Measurements from ENCODE around the gene OSBPL7. TPM values are rescaled to one million over a fixed set of nuclear protein-coding genes. Genes with fewer than 3 reads are reported as not detected.

Gene OSBPL7
- total and polyA plus RNA-seq, 2 donors (not counting 3 experiments of a cell fraction or from before 2014, with no cell fraction given), result 16.2 to 29.1 TPM

DNA sequence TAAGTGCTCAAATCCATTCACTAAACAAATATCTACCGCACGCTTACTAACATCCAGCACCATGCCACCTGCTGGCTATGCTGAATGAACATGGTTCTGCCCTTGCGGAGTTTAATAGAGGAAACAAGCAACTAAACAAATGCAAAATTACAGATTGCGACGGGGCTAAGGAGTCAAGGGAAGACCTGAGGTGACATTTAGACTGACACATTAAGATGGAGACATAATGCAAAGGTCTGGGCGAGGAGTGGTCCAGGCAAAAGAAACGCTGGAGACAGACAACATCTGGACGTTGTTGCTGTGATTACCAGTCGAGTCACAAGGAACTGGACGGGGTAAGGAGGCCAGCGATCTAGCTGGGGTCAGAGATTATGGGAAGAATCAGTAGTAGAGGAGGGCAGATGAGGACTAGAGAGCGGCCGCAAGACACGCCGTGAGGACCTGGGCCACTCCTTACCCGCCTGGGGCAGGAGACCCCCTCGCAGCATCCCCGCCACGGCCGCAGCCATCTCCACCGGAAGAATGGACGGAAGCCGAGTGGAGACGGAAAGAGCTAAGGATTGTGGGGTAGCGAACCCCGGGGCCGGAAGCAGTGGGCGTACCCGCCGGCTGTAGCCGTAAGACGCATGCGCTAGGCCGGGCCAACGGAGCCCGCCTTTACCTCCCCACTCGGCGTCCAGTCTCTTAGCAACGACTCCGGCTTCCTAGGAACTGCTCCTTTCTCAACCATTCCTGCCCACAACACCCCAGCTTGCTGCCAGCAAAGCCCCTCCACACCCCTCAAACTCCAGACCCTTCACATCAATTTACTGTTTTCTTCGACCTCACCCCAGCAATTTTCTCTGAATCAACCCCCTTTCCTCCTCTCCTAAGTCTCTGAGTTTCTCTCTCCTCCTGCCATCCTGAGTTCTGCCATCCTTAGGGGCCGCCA is 9.7 kb upstream of the OSBPL7 start, which contains the start of the genes LRRC46 and MRPL10:
LRRC46 (plus strand) TSS at position 668 of the 931 bp plus-strand sequence. CDS start 320 bp downstream, outside the sequence.
MRPL10 (minus strand) TSS at position 539 of the 931 bp plus-strand sequence; CDS start at position 509, 30 bp downstream.
- dilution Hi-C loops (cut with MboI; ENCODE audit: extremely low pct_ligation_motif_present, low sequenced_read_pairs), result no loop called here
- H3K27ac ChIP-seq (ENCODE audit: insufficient read depth, low read depth, low read length), result peak within 1 kb of the TSS; percentile 45

More for the DNA sequence above, 9.7 kb upstream of the OSBPL7 start, which contains the start of the genes LRRC46 and MRPL10:
- no peaks in the 10 kb centered on the region for H3K27me3 ChIP-seq (ENCODE audit: control insufficient read depth in 2 of 2, insufficient read depth in 2 of 2, low read length in 2 of 2)
- peak; percentile 97 for FAIRE-seq
- peak; percentile 95 for DNase-seq (ENCODE audit: low read depth, low spot score)
- peaks cover 14% of the 10 kb centered on the region for H3K79me2 ChIP-seq (ENCODE audit: control insufficient read depth, insufficient read depth, low read length)
- ChIA-PET POLR2A (interaction anchor here (1.2 kb wide), 2 partner anchors 9 kb away, joined by 3 to 5 read pairs; partner anchors contain the start of gene OSBPL7), CTCF (interaction anchor here (0.6 to 1.7 kb wide), 12 partner anchors 9 to 167 kb away, joined by 3 to 22 read pairs (median 4); partner anchors contain the start of genes OSBPL7, PNPO and SCRN2)
- intact Hi-C loops (cut with micrococcal nuclease), result loop anchor here (1.0 to 2.0 kb wide), 2 partner anchors 10 to 54 kb away; partner anchors contain the start of gene OSBPL7
- no peaks in the 10 kb centered on the region for H3K9me1 ChIP-seq (replicated peaks; ENCODE audit: control insufficient read depth, extremely low read depth, insufficient read depth, low read length)
- TF ChIP-seq FOS (IDR thresholded peaks at IDR 0.05; ENCODE audit: borderline replicate concordance, insufficient read depth, low read length) (no peak), JUN (IDR thresholded peaks at IDR 0.05; ENCODE audit: borderline replicate concordance, insufficient read depth, insufficient read length, low read depth) (no peak), EZH2 (IDR thresholded peaks at IDR 0.05; ENCODE audit: borderline replicate concordance, low read depth, low read length, severe bottlenecking) (no peak), GATA2 (IDR thresholded peaks at IDR 0.05; ENCODE audit: insufficient read depth, insufficient read length, low read depth, low read length) (no peak), MYC (IDR thresholded peaks at IDR 0.05; ENCODE audit: low read depth, low read length) (peak; percentile 61), POLR2AphosphoS5 (IDR thresholded peaks at IDR 0.05; ENCODE audit: insufficient read depth, low read depth, low read length) (peak; percentile 99), POLR2A (IDR thresholded peaks at IDR 0.05; ENCODE audit: low read depth, low read length) (peak; percentile 99)
- TF ChIP-seq, protein P1, sequence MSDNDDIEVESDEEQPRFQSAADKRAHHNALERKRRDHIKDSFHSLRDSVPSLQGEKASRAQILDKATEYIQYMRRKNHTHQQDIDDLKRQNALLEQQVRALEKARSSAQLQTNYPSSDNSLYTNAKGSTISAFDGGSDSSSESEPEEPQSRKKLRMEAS (IDR thresholded peaks at IDR 0.05; ENCODE audit: insufficient read depth, insufficient read length), result no peak
- TF ChIP-seq, protein P2, sequence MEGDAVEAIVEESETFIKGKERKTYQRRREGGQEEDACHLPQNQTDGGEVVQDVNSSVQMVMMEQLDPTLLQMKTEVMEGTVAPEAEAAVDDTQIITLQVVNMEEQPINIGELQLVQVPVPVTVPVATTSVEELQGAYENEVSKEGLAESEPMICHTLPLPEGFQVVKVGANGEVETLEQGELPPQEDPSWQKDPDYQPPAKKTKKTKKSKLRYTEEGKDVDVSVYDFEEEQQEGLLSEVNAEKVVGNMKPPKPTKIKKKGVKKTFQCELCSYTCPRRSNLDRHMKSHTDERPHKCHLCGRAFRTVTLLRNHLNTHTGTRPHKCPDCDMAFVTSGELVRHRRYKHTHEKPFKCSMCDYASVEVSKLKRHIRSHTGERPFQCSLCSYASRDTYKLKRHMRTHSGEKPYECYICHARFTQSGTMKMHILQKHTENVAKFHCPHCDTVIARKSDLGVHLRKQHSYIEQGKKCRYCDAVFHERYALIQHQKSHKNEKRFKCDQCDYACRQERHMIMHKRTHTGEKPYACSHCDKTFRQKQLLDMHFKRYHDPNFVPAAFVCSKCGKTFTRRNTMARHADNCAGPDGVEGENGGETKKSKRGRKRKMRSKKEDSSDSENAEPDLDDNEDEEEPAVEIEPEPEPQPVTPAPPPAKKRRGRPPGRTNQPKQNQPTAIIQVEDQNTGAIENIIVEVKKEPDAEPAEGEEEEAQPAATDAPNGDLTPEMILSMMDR (IDR thresholded peaks at IDR 0.05; ENCODE audit: extremely low read depth in 1 of 2, insufficient read depth in 1 of 2, low read depth in 1 of 2, low read length in 2 of 2), result peak; percentile 35 to 38
- BruUV-seq (replicated peaks), result TSS peak; percentile 83
- H4K20me1 ChIP-seq (replicated peaks; ENCODE audit: control insufficient read depth, extremely low read depth, insufficient read depth, low read length), result no peaks in the 10 kb centered on the region
- peak within 1 kb of the TSS; percentile 74 for H3K9ac ChIP-seq (replicated peaks; ENCODE audit: extremely low read depth, insufficient read depth, low read length)
- H3K9me3 ChIP-seq (replicated peaks; ENCODE audit: control insufficient read depth, insufficient read depth, low read length), result no peaks in the 10 kb centered on the region
- H3K36me3 ChIP-seq (ENCODE audit: control insufficient read depth in 2 of 2, extremely low read depth in 1 of 2, insufficient read depth in 2 of 2, low read length in 2 of 2), result peaks cover 4 to 17% of the 10 kb centered on the region in 2 experiments
- H3K4me3 ChIP-seq (replicated peaks in 1 of 3; ENCODE audit: insufficient read depth in 1 of 3, low read depth in 1 of 3, low read length in 3 of 3), result peak within 1 kb of the TSS; percentile 58 to 78 (median 71)
- peaks cover 28% of the 10 kb centered on the region for H3K4me1 ChIP-seq (ENCODE audit: control insufficient read depth, extremely low read depth, insufficient read depth, low read length)
- peak within 1 kb of the TSS; percentile 81 for H2AFZ ChIP-seq (ENCODE audit: low read depth, low read length)
- H3K4me2 ChIP-seq (ENCODE audit: insufficient read depth, low read length), result peak within 1 kb of the TSS; percentile 90
